ENCODE results near the gene GPHN.
"Not testable (repeated sequence)": the region's sequence is repeated elsewhere in the genome, so short reads cannot be mapped to it uniquely, and the experiment has no call there.

Gene GPHN

GRCh38 chr14:66677780-66678179 lies 169.8 kb downstream of the GPHN start:
- DNase-seq, result no peak

DNA sequence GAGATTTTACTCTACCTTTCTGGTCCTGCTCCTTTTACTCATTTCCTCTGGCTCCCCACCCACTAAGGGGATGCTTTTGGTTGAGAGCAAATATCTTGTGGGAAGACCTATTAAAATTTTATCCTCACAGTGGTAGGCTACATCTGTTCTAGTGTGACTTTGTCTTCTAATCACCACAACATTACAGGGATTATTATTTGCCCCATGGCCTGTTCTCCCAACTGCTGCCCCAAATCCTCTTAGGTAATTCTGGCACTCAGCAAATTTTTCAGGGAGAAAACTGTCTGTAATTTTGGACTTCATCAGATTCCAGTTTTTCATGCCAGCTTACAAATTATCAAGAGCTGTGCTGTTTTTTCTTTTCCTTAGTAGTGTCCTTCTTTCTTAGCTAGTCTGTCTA lies 172.3 kb downstream of the GPHN start:
- DNase-seq, result no peak

DNA sequence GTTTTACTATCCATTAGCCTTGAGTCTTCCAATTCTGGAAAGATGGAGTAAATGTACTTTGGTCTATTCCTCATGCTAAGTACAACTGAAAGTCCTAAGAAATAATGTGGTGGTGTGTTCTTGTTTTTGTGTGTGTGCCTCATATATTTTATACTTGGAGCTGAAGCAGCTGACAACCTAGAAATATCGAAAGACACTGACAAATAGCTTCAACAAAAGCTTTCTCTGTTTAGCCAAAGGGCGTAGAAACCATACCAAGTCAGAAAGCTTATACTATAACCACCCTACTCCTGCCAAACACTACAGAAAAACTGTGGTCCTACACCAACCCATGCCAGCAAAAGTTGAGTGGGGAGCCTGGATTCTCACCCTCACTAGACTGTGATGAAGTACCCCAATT lies 188.4 kb downstream of the GPHN start:
- DNase-seq, result no peak

GRCh38 chr14:66698503-66698902 lies 190.6 kb downstream of the GPHN start:
- no peak for DNase-seq

GRCh38 chr14:66701813-66702212 lies 193.9 kb downstream of the GPHN start:
- DNase-seq, result no peak

- DNase-seq, result no peak
These were observed 200.3 kb downstream of the GPHN start for GRCh38 chr14:66708267-66708666.

GRCh38 chr14:66709291-66709690 lies 201.3 kb downstream of the GPHN start:
- DNase-seq, result peak; percentile 13

GRCh38 chr14:66714291-66714690 lies 206.3 kb downstream of the GPHN start:
- not testable (repeated sequence) for DNase-seq

DNA sequence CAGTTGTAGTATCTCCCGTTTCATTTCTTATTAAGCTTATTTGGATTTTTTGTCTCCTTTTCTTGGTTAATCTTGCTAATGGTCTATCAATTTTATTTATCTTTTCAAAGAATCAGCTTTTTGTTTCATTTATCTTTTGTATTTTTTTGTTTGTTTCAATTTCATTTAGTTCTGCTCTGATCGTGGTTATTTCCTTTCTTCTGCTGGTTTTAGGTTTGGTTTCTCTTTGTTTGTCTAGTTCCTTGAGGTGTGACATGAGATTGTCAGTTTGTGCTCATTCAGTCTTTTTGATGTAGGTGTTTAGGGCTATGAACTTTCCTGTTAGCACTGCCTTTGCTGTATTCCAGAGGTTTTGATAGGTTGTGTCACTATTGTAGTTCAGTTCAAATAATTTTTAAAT lies 207.4 kb downstream of the GPHN start:
- DNase-seq, result not testable (repeated sequence)

GRCh38 chr14:66716227-66716626 lies 208.3 kb downstream of the GPHN start:
- no peak for DNase-seq

- no peak for DNase-seq
These were observed 209.7 kb downstream of the GPHN start for GRCh38 chr14:66717561-66718140.

GRCh38 chr14:66724996-66725395 lies 217.0 kb downstream of the GPHN start:
- no peak for DNase-seq

- not testable (repeated sequence) for DNase-seq
These were observed 223.4 kb downstream of the GPHN start for GRCh38 chr14:66731298-66731697.

DNA sequence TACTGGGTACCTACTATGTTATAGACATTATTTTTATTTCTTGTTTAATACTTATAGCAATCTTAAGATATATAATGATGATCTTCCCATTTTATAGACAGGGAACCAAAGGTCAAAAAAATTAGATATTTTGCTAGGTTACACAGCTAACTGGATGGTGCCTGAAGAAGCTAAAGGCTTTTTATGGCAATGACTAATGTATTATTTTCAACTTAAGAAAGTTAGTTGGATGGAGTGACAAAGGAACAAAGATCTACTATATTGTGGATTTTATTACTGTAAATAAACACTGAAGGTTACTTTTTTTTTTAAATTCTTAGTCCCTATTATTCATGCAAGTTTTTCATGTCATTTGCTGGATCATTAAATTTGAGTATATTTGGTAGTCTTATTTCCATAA lies 227.9 kb downstream of the GPHN start:
- no peak for DNase-seq

- no peak for DNase-seq
These were observed 231.9 kb downstream of the GPHN start for GRCh38 chr14:66739826-66740225.

DNA sequence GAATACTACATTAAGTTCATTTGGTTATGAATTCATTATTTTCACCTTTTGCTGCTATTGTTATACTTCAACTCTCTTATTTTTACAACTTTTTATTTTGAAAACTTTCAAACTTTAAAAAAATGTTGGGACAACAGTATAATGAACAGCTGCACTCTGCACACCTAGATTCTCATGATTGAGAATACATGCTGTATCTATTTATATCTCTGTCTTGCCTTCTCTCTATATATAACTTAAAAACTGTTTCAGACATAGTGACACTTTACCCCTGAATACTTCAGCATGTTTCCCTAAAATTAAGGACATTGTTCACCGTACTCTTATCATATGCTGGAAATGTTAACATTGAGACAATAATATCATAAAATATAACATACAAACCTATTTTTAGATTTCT lies 237.1 kb downstream of the GPHN start:
- no peak for DNase-seq

DNA sequence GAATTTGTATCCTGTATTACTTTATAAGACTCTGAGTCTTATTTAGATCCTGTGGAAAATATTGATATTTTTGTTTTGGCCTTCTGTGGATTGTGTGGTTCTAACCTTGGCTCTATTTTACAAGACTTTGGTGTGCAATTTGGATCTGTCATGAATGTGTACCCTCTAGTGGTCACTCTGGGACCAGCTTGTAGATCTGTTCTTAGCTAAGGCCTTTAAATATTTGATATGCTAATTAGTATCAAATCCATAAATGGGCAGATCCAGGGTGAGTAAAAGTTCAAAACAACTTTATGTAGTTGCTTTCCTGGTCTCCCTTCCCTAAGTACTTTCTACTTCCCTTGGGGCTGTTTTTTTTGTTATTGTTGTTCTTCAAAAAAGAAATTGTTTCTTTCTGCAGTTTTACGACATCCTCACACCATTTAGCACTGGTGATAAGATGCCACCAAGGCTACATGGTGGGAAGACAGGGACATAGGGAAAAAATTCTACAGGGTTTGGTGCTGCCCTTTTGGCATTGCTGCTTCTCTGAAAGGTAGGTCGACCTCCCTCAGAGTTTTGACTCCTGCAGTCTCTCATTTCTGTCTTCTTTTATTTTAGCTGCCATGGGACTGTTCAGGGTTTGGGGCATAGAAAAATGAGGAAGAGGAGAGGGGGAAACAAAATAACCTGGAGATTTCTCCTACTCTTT lies 238.5 kb downstream of the GPHN start:
- DNase-seq, result peak; percentile 14

DNA sequence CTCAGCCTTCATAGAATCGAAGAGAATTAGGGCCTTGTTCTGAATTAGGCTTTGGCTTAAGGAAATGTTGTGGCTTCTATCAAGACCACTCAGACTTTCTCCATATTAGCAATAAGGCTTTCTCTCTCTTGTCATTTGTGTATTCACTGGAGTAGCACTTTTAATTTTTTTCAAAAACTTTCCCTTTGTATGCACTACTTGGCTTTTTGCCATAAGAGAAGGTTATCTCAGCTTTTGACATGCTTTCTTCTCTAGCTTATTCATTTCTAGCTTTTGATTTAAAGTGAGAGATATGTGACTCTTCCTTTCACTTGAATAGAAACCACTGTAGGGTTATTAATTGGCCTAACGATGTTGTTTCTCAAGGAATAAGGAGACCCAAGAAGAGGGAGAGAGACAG lies 244.2 kb downstream of the GPHN start:
- DNase-seq, result no peak

GRCh38 chr14:66758031-66758613 lies 250.2 kb downstream of the GPHN start:
- no peak for DNase-seq

GRCh38 chr14:66772146-66772545 lies 264.2 kb downstream of the GPHN start:
- DNase-seq, result no peak

DNA sequence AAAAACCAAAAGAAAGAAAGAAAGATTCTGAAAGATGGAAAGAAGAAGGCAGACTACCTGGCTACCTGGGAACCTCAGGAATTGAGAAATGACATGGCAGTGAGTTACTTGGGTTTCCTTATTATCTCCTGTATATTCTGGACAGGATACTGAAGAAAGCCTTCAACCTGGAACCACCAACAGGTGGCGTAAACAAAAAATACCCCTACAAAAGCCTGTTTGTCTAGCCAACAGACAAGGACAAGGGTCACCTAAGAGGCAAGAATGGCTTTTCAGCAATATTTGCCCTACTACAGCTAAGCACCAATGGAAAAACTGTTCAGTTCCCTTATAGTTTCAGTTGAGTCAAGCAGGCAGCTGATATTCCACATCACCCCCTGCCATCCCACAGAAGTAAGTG lies 274.9 kb downstream of the GPHN start:
- DNase-seq, result no peak

GRCh38 chr14:66790101-66790500 lies 282.2 kb downstream of the GPHN start:
- DNase-seq, result no peak

- no peak for DNase-seq
These were observed 295.0 kb downstream of the GPHN start for GRCh38 chr14:66802962-66803361.

GRCh38 chr14:66804141-66804540 lies 296.2 kb downstream of the GPHN start:
- no peak for DNase-seq

GRCh38 chr14:66813636-66814035 lies 305.7 kb downstream of the GPHN start:
- DNase-seq, result no peak
